ENCODE results near the gene KRTAP9-4.
"Not testable (repeated sequence)": the region's sequence is repeated elsewhere in the genome, so short reads cannot be mapped to it uniquely, and the experiment has no call there.

The KRTAP9-4 gene, protein sequence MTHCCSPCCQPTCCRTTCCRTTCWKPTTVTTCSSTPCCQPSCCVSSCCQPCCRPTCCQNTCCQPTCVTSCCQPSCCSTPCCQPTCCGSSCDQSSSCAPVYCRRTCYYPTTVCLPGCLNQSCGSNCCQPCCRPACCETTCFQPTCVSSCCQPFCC

DNA sequence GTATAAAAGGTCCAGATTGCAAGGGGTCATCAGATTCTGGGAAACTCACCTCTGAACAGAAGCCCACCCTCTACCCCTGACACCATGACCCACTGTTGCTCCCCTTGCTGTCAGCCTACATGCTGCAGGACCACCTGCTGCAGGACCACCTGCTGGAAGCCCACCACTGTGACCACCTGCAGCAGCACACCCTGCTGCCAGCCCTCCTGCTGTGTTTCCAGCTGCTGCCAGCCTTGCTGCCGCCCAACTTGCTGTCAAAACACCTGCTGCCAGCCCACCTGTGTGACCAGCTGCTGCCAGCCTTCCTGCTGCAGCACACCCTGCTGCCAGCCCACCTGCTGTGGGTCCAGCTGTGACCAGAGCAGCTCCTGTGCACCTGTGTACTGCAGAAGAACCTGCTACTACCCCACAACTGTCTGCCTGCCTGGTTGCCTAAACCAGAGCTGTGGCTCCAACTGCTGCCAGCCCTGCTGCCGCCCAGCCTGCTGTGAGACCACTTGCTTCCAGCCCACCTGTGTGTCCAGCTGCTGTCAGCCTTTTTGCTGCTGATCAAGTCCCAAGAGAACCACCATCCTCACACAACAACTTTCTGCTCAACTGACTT is at the start of gene KRTAP9-4:
TSS of gene KRTAP9-4 (plus strand) at position 51 of the 604 bp plus-strand sequence. CDS start at position 85, 34 bp downstream.
- not testable (repeated sequence) for DNase-seq

- no peak for DNase-seq
Observed at GRCh38 chr17:41211845-41212466, 37.5 kb upstream of the KRTAP9-4 start.

- DNase-seq: no peak
Observed at GRCh38 chr17:41212524-41213169, 36.8 kb upstream of the KRTAP9-4 start.

DNA sequence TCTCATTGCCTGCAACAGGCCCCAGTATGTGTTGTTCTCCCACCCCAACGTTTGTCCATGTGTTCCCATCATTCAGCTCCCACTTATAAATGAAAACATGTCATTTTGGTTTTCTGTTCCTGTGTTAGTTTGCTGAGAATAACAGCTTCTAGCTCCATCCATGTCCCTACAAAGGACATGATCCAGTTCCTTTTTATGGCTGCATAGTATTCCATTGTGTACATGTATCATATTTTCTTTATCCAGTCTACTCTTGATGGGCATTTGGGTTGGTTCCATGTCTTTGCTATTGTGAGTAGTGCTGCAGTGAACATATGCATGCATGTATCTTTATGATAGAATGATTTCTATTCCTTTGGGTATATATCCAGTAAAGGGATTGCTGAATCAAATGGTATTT is 33.8 kb upstream of the KRTAP9-4 start:
- no peak for DNase-seq

DNA sequence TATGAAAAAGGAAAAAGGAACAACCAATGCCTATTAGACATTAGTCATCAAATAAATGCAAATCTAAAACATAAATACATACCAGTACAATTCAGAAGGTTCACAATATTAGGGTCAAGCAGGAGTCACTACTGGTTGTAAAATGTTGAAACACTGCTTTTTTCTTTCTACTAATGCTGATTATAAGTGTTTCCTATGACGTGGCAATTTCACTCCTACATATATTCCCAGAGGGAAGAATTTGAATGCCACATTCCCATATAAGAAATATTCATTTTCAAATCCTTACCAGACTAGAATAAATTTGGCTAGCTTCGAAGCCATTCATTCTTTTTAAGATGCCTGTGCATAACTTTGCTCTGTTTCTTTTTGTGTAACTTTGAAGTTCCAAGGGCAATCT is 25.7 kb upstream of the KRTAP9-4 start:
- no peak for DNase-seq

DNA sequence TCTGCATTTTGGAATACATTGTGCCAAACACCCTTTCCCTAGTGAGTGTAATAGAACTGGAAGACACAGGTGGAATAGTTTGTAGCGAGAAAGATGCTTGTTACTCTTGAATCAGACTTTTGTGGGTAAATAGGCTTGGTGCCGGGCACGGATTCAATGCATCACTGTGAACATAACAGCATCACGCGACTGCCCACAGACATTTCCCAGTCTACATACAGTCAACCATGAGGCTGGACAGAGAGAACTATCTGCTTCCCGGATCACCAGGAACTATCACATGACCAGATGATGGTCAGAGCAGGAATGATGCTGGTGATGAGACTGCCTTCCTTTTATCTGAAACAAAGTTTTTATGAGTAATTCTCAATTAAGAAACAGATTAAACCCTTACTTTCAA is 23.4 kb upstream of the KRTAP9-4 start:
- DNase-seq: no peak

GRCh38 chr17:41226598-41227095 is 22.8 kb upstream of the KRTAP9-4 start, which contains the start of gene KRTAP9-2:
Gene KRTAP9-2, plus strand, starts transcription at chr17:41226648. Its CDS starts 7 bp downstream, at chr17:41226655.
- DNase-seq: not testable (repeated sequence)

DNA sequence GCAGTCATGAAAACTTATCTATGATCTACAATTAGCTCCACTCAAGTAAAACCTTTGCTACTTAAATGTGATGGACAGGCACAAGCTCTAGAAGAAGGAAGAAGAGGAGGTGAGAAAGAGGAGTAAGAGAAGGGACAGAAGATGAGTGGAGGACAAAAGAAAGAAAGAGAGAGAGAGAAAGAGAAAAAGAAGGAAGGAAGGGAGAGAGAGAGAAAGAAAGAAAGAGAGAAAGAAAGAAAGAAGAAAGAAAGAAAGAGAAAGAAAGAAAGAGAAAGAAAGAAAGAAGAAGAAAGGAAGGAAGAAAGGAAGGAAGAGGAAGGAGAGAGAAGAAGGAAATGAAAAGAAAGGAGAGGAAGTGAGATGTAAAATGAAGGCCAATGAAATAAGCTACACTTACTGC is 19.4 kb upstream of the KRTAP9-4 start:
- DNase-seq: no peak

GRCh38 chr17:41231731-41232130 is 17.8 kb upstream of the KRTAP9-4 start:
- no peak for DNase-seq

- DNase-seq: not testable (repeated sequence)
Observed at GRCh38 chr17:41232399-41233105, 16.9 kb upstream of the KRTAP9-4 start, which contains the start of gene KRTAP9-3. Gene KRTAP9-3, plus strand, starts transcription at chr17:41232449. Its CDS starts 53 bp downstream, at chr17:41232502.

DNA sequence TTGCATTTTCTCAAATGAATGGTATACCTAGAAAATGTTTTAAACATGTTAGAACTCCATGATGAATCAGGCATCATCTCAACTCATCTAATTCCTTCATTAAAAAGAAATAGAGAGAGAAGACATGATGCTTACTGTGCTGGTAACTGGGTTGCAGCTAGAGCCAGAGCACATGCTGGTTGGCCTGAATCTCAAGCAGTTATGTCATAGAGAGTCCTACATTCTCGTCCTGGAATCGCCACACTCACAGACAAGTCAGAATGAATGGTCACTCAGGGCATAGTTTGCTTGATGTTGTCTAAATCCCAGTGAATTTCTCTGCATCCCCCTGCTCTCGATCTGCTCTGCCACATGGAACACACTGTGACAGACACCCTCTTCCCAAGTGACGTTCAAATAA is 12.4 kb upstream of the KRTAP9-4 start:
- DNase-seq: not testable (repeated sequence)

DNA sequence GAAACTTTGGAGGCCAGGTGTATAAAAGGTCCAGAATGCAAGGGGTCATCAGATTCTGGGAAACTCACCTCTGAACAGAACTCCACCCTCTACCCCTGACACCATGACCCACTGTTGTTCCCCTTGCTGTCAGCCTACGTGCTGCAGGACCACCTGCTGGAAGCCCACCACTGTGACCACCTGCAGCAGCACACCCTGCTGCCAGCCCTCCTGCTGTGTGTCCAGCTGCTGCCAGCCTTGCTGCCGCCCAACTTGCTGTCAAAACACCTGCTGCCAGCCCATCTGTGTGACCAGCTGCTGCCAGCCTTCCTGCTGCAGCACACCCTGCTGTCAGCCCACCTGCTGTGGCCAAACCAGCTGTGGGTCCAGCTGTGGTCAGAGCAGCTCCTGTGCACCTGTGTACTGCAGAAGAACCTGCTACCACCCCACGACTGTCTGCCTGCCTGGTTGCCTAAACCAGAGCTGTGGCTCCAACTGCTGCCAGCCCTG is 11.5 kb upstream of the KRTAP9-4 start, which contains the start of gene KRTAP9-8:
TSS of gene KRTAP9-8 (plus strand) at position 51 of the 489 bp plus-strand sequence. CDS start at position 104, 53 bp downstream.
- DNase-seq: not testable (repeated sequence)

GRCh38 chr17:41246995-41247787 is 2.3 kb upstream of the KRTAP9-4 start:
- not testable (repeated sequence) for DNase-seq

GRCh38 chr17:41251261-41251660 is 1.8 kb downstream of the KRTAP9-4 start:
- DNase-seq: no peak

DNA sequence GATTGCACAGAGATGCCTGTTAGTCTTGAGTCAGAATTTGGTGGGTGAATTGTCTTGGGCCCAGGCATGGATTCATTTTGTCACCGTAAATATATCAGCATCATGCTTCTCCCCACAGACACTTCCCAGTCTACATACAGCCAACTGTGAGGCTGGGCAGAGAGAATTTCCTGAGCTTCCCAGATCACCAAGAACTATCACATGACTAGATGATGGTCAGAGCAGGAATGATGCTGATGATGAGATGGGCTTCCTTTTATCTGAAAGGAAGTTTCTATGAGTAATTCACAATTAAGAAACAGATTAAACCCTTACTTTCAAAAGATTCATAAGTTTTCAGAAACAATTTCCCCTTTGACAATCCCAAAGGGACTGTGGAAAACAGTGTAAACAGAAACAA is 5.4 kb downstream of the KRTAP9-4 start:
- no peak for DNase-seq

- not testable (repeated sequence) for DNase-seq
Observed at GRCh38 chr17:41255381-41256290, 6.1 kb downstream of the KRTAP9-4 start, which contains the start of gene KRTAP9-9. Gene KRTAP9-9, plus strand, starts transcription at chr17:41255384.

- DNase-seq: no peak
Observed at GRCh38 chr17:41256291-41256685, 6.8 kb downstream of the KRTAP9-4 start.

DNA sequence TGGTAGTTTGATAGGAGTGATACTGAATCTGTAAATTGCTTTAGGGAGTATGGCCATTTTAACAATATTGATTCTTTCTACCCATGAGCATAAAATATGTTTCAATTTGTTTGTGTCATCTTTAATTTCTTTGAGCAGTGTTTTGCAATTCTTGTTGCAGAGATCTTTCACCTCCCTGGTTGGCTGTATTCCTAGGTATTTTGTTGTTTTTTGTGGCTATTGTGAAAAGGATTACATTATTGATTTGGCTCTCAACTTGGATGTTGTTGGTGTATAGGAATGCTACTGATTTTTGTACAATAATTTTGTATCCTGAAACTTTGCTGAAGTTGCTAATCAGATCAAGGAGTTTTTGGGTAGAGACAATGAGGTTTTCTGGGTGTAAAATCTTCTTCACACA is 8.9 kb downstream of the KRTAP9-4 start:
- DNase-seq: no peak

DNA sequence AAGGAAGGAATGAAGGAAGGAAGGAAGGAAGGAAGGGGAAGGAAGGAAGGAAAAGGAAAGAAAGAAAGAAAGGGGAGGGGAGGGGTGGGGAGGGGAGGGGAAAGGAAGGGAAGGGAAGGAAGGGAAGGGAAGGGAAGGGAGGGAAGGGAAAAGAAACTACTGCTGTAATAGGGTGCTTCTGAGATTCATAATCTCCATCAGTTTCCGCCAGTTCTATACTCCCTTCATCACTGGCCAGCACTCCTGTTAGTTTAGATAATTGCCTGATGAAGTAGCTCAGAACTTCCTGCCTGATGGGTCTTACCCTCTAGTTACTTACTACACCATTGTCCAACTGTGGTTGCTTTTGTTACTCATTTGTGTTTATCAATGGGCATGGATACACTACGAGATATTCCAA is 13.7 kb downstream of the KRTAP9-4 start:
- DNase-seq: no peak

DNA sequence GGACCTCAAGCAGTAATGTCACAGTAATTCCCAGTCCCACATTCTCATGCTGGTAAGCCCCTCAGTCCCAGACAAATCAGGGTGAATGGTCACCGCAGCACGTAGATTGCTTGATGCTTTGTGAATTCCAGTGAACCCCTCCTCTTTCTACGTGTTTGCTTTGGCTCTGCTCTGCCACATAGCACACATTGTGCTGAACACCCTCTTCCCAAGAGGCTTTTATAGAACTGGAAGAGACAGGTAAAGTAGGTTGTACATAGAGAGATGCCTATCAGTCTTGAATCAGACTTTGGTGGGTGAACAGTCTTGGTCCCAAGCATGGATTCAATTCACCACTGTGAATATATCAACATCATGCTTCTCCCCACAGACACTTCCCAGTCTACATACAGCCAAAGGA is 15.1 kb downstream of the KRTAP9-4 start:
- DNase-seq: no peak

Measured in activated CD4-positive, alpha-beta T cell treated with anti-CD3 and anti-CD28 coated beads for 4 hours (primary cell).